Astrocyte (in vitro differentiated cells and primary cell): ENCODE measurements around the gene FAM81B. TPM values are rescaled to one million over a fixed set of nuclear protein-coding genes. Genes with fewer than 3 reads are reported as not detected.

Source experiments
- DNase-seq: peaks from one replicate; pipeline ENCODE4 v3.0.0-alpha.2; 2010; ENCODE audit warnings: low read depth
- FAIRE-seq: peaks from 2 replicates; lab custom pipeline; 2011; peaks lifted over from hg19 to GRCh38; lab: Jason Lieb, UNC
- H2AFZ ChIP-seq: 2 replicates; pipeline ENCODE4 v1.6.0; 2012; ENCODE audit warnings: low read depth, low read length, inconsistent platforms
- H3K27ac ChIP-seq: 2 replicates; pipeline ENCODE4 v1.5.1; 2011; ENCODE audit warnings: low read depth, low read length, inconsistent platforms
- H3K27me3 ChIP-seq: 2 replicates; pipeline ENCODE4 v1.6.0; 2011; ENCODE audit warnings: low read length, inconsistent platforms; ENCODE audit not compliant: insufficient read depth
- H3K36me3 ChIP-seq: 2 replicates; pipeline ENCODE4 v1.5.1; 2011; ENCODE audit warnings: low read length, inconsistent platforms; ENCODE audit not compliant: insufficient read depth
- H3K4me1 ChIP-seq: 2 replicates; pipeline ENCODE4 v1.5.1; 2011; ENCODE audit warnings: low read length, inconsistent platforms; ENCODE audit not compliant: insufficient read depth
- H3K4me2 ChIP-seq: 2 replicates; pipeline ENCODE4 v1.6.0; 2012; ENCODE audit warnings: low read length, inconsistent platforms
- H3K4me3 ChIP-seq: 2 replicates; pipeline ENCODE4 v1.5.1; 2011; ENCODE audit warnings: low read depth, mild to moderate bottlenecking, low read length, inconsistent platforms; ENCODE audit not compliant: insufficient read depth
- H3K79me2 ChIP-seq: 2 replicates; pipeline ENCODE4 v1.6.0; 2012; ENCODE audit warnings: mild to moderate bottlenecking, low read length, inconsistent platforms; ENCODE audit not compliant: insufficient read depth
- H3K9ac ChIP-seq: 2 replicates; pipeline ENCODE4 v1.6.0; 2012; ENCODE audit warnings: mild to moderate bottlenecking, low read length, inconsistent platforms
- H3K9me3 ChIP-seq: 2 replicates; pipeline ENCODE4 v1.5.1; 2012; ENCODE audit warnings: low read depth, mild to moderate bottlenecking, low read length, inconsistent platforms; ENCODE audit not compliant: insufficient read depth
- H4K20me1 ChIP-seq: 2 replicates; pipeline ENCODE4 v1.6.0; 2012; ENCODE audit warnings: low read length, inconsistent platforms; ENCODE audit not compliant: insufficient read depth
- H3K27ac Mint-ChIP-seq: one replicate; pipeline ENCODE4 v1.8.0; 2021; ENCODE audit warnings: mild to moderate bottlenecking, mixed read lengths; ENCODE audit not compliant: unreplicated experiment
- H3K27me3 Mint-ChIP-seq: one replicate; pipeline ENCODE4 v1.8.0; 2021; ENCODE audit warnings: low read depth, mixed read lengths; ENCODE audit not compliant: unreplicated experiment
- H3K36me3 Mint-ChIP-seq: one replicate; pipeline ENCODE4 v1.8.0; 2021; ENCODE audit warnings: low read depth, mixed read lengths; ENCODE audit not compliant: unreplicated experiment
- H3K4me1 Mint-ChIP-seq: one replicate; pipeline ENCODE4 v1.8.0; 2021; ENCODE audit warnings: low read depth, mixed read lengths; ENCODE audit not compliant: unreplicated experiment
- H3K4me3 Mint-ChIP-seq: one replicate; pipeline ENCODE4 v1.8.0; 2021; ENCODE audit warnings: mild to moderate bottlenecking, moderate library complexity, mixed read lengths; ENCODE audit not compliant: unreplicated experiment
- H3K9me3 Mint-ChIP-seq: one replicate; pipeline ENCODE4 v1.8.0; 2021; ENCODE audit warnings: mild to moderate bottlenecking, mixed read lengths; ENCODE audit not compliant: unreplicated experiment
- CTCF ChIP-seq: IDR thresholded peaks from 2 replicates; pipeline ENCODE4 v1.5.1; 2011; ENCODE audit warnings: low read depth, mild to moderate bottlenecking, inconsistent platforms, low read length, moderate library complexity; ENCODE audit not compliant: insufficient read depth
- EZH2 ChIP-seq: IDR thresholded peaks from 2 replicates; pipeline ENCODE4 v1.6.1; 2012; ENCODE audit warnings: mild to moderate bottlenecking, low read length, inconsistent platforms; ENCODE audit not compliant: insufficient read depth
- total RNA-seq: library from RNA; stranded (reverse); gene quantifications from 2 replicates; pipeline ENCODE4 v1.2.1, GENCODE V29; 2021

The FAM81B gene
- total RNA-seq, 1 donor from 2014 or later = 0.52 TPM

- no peaks in the 10 kb centered on the region for H3K4me1 ChIP-seq
- H4K20me1 ChIP-seq = no peaks in the 10 kb centered on the region
- H3K4me2 ChIP-seq = no peak overlapping the region
- H3K36me3 ChIP-seq = no peaks in the 10 kb centered on the region
- Mint-ChIP-seq H3K4me1 (peaks cover under 1% of the 10 kb centered on the region), H3K36me3 (peaks cover 2% of the 10 kb centered on the region), H3K9me3 (no peaks in the 10 kb centered on the region), H3K4me3 (no peak overlapping the region), H3K27me3 (no peaks in the 10 kb centered on the region), H3K27ac (no peak overlapping the region)
- no peak overlapping the region for H3K27ac ChIP-seq
- H3K9me3 ChIP-seq = no peaks in the 10 kb centered on the region
- H3K79me2 ChIP-seq = no peaks in the 10 kb centered on the region
- DNase-seq (no peak), FAIRE-seq (no peak)
- H3K4me3 ChIP-seq = no peak overlapping the region
- H2AFZ ChIP-seq = no peak overlapping the region
- no peaks in the 10 kb centered on the region for H3K27me3 ChIP-seq
- TF ChIP-seq CTCF (no peak), EZH2 (no peak)
- no peak overlapping the region for H3K9ac ChIP-seq
Observed at GRCh38 chr5:95454536-95454935, 63.4 kb downstream of the FAM81B start.

GRCh38 chr5:95460665-95461064 lies 69.5 kb downstream of the FAM81B start:
- DNase-seq = no peak

More at GRCh38 chr5:95460665-95461064, 69.5 kb downstream of the FAM81B start:
- Histone ChIP-seq H3K9me3 (no peaks in the 10 kb centered on the region), H3K79me2 (no peaks in the 10 kb centered on the region), H4K20me1 (no peaks in the 10 kb centered on the region), H3K27ac (no peak overlapping the region), H3K4me1 (no peaks in the 10 kb centered on the region), H2AFZ (no peak overlapping the region), H3K4me3 (no peak overlapping the region), H3K27me3 (no peaks in the 10 kb centered on the region), H3K36me3 (peaks cover 10% of the 10 kb centered on the region), H3K9ac (no peak overlapping the region), H3K4me2 (no peak overlapping the region)
- H3K9me3 Mint-ChIP-seq = no peaks in the 10 kb centered on the region
- no peak for FAIRE-seq
- H3K4me1 Mint-ChIP-seq = no peaks in the 10 kb centered on the region
- H3K27me3 Mint-ChIP-seq = no peaks in the 10 kb centered on the region
- H3K36me3 Mint-ChIP-seq = peaks cover 5% of the 10 kb centered on the region
- no peak overlapping the region for H3K4me3 Mint-ChIP-seq
- H3K27ac Mint-ChIP-seq = no peak overlapping the region
- TF ChIP-seq CTCF (no peak), EZH2 (no peak)
